Fibroblast of skin of scalp (primary cell): ENCODE measurements around the gene GADD45A.
"Not testable (repeated sequence)": the region's sequence is repeated elsewhere in the genome, so short reads cannot be mapped to it uniquely, and the experiment has no call there.

Experiments used
- DNase-seq: peaks from one replicate; pipeline ENCODE4 v3.0.0-alpha.2; 2013

Gene GADD45A

DNA sequence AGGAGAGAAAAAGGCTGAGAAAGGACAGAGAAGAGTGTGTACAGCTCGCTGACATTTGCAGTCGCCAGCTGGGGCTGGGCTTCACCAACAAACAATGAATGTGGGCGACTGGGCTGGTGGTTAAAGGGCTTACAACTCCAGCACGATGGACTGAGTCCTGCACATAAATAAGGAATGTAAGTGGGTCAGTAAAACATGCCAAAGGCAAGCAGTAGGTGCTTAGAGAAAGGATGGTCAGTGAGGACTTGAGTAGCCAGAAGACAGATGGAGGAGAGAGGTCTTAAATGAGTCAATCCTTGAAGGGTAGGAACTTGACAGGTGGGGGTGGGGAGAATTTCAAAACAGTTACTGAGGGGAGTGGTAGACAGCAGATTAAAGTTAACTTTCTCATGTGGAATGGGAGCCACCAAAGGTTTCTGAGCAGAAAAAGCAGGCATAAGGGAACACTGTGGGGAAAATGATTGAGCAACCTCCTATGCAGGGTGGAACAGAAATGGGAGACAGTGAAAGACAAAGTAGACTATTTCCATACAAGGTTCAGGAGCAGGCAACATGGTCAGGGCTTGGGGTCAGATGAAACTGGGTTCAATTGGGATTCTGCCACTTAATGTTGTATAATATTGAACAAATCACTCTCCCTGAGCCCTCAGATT is 37.4 kb downstream of the GADD45A start:
- no peak for DNase-seq

DNA sequence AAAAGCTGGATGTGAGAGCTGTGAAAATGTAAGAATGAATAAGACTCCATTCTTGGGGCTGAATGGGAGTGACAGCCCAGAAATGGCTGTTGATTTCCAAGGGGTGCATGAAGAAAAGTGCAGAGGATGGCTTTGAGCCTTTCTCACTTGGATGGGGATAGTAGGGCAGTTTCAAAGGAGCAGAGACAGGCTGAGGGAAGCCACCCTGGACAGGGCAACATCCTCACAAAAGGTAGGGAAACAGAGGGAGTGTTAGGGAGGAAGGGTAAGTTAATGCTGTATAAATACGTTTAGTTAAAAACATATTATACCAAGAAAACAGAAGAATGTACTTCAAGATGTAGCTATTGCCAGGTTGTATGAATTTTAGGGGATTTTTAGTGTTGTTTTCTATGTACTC is 38.1 kb downstream of the GADD45A start:
- no peak for DNase-seq

DNA sequence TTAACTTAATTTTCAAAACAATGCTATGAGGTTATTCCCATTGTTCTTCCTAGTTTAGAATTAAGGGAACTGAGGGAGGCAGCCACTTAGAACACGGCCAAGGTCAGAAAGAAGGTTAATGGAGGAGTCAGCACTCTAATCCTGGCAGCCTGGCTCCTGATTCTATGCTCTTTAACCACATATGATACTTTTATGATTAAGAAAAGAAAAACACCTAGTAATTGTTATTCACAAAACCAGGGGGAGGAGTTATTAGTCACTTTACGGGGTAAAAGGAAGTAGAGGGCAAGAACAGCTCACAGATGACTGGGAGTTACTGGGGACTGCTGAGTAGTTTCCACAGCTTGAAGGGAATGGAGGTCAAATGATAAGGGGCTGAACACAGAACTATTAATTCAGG is 38.6 kb downstream of the GADD45A start:
- DNase-seq, result peak; percentile 34

DNA sequence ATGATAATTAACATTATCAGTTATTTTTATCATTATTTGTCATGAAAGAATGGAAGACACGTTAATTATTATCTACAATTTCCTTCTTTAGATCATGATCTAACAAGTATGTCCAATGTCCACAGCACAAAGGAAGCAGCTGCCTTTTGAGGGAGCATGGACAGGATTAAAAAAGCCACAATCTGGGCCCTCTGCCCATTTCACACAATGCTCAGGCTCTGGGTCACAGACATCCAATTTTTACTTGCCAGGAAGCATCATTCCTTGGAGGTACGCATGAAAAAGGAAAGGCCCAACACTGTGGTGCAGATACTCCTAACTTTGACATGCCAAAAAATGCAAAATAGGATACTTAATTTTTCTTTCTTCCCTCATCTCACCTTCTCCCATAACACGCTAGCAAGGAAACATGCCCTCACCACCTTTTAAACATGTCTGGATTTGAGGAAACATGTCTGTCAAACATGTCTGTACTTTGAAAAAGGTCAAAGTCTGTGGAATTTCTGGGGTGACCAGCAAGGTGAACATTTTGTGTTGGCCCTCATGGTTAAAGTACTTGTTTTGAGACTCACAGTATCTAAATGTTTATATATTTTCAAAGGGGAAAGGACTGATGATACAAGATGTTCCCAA is 40.0 kb downstream of the GADD45A start:
- DNase-seq, result peak; percentile 88

DNA sequence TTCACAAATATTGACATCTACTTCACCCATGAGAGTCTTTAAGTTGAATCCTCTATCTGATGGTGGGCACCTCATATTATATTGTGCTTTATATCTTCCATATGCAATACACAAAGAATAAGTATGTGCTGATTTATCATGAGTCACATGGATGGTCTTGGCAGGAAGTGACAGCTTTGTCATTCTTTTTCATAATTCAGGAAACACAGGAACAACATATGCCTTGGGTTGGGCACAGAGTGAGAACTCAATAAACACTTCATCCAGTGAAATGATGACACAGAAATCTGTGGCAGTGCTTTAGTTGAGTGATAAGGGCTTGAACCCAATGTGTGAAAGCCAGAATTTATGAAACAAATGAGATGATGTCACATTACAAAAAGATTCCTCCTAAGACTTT is 41.2 kb downstream of the GADD45A start:
- DNase-seq, result peak; percentile 65

DNA sequence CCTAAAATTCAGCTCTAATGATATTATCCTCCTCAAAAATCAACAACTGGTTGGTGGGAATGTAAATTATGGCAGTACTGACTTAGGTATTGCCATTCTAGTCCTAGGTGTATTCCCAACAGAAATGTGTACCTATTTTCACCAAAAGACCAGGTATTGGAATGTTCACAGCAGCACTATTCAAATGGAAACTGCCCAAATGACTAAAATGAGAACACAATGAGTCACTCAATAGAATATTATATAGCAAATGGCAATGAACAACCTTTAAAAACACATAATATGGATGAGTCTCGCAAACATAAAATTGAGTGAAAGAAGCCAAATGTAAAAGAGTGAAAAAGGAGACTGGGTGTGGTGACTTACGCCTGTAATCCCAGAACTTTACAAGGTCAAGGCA is 44.9 kb downstream of the GADD45A start:
- no peak for DNase-seq

DNA sequence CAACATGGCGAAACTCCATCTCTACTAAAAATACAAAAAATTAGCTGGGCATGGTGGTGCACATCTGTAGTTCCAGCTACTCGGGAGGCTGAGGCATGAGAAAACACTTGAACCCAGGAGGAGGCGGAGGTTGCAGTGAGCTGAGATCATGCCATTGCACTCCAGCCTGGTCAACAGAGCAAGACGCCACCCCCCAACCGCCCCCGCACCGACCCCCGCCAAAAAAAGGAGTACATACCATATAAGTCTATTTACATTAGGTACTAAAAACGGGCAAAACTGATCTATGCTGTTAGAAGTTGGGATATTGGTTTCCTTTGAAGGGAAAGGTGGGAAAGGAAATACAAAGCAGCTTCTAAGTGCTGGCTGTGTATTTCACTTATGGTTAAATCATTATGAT is 45.3 kb downstream of the GADD45A start:
- not testable (repeated sequence) for DNase-seq

DNA sequence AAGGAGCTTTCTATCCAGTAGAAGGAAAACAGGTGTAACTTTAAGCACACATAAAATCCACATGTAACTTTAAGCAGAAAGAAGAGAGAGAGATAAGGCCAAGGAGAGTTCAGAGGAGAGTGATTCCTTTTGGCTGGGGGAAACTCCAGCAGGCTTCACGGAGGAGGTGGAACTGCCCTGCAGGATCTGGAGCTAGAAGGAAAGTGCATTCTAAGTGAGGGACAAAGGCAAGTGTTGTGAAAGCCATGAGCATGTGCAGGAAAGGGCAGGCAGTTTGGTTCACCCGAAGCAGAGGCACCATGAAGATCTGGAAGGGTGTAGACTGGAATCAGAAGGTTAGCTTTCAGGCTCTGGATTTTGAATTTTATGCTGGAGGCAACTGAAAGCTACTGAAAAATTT is 46.3 kb downstream of the GADD45A start:
- no peak for DNase-seq

DNA sequence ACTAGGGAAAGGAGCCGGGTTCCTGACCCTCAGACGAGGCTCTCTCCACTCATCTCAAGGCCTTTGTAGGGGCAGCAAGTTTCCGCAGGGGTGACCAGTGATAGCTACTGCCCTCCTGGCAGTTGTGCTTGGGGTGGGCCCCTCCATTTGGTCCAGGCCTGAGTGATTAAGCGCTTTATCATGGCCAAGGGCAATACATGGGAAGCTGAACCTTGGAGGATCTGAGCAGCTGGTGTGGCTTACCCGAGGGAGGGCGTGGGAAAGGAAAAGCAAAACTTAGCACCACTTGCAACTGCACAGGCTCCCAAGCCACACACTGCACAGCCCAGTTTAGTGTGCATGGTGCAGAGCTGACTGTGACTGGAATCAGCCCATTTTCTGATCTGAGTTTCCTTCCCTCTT is 47.8 kb downstream of the GADD45A start:
- DNase-seq, result peak; percentile 47

DNA sequence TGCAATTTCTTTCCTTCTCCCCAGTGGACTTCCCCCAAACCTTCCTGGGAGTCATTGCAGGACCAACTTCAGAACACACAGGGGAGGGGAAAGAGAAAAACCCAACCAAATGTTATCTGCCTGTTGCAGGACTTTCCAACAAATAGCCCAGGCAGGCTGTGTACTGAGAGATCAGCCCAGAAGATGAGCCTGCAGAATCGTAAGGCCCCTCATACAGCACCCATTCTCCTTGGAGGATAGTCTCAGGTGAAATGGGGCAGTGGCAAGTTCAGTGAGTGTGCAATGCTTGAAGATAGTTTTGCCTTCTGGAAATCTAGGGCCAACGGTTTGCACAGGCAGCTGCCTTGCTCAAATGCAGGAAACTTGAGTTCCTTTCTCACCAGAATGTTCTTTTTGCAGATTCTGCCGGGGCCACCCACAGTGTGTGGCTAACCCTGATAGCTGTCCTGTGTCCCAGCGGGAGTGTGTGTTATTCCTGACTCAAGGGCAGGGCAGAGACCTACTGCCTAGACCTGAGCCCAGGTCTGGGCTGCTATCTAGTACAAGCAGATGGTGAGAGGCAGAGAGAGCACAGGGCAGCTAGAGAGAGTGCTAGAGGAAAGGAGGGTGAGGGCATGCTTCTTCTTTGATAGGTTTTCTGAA is 48.8 kb downstream of the GADD45A start:
- DNase-seq, result no peak

DNA sequence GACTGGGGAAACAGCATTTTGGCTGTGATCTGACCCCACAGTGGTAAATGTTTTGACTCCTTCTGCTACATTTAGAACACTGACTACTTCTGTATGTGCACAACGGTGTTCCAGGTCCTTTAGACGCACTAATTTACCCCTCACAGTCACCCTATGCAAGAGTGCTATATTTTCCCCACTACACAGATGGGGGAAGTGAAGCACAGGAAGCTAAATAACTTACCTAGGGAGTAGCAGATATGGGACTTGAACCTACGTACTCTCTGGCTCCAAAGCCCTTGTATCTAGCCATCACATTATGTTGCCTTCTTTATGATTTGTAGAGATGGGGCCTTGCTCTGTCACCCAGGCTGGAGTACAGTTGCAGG is 49.3 kb downstream of the GADD45A start:
- no peak for DNase-seq

DNA sequence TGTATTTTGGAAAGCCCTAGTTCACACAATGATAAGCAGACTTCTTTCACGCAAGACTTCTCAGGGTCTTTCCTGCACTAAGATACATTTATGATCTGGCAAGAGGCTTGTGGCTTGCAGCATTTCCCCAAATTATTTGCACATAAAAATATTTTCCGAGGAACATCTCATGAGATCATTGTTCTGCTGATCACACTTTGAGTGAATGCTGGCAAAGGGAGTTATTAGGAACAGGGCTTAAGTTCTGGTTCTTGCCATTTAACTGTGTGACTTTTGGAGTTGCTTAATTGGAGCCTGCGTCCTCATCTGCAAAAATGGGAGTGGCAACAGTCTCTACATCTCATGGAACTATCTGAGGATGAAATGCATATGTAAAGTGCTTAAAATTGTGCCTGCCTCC is 50.2 kb downstream of the GADD45A start:
- DNase-seq, result no peak

DNA sequence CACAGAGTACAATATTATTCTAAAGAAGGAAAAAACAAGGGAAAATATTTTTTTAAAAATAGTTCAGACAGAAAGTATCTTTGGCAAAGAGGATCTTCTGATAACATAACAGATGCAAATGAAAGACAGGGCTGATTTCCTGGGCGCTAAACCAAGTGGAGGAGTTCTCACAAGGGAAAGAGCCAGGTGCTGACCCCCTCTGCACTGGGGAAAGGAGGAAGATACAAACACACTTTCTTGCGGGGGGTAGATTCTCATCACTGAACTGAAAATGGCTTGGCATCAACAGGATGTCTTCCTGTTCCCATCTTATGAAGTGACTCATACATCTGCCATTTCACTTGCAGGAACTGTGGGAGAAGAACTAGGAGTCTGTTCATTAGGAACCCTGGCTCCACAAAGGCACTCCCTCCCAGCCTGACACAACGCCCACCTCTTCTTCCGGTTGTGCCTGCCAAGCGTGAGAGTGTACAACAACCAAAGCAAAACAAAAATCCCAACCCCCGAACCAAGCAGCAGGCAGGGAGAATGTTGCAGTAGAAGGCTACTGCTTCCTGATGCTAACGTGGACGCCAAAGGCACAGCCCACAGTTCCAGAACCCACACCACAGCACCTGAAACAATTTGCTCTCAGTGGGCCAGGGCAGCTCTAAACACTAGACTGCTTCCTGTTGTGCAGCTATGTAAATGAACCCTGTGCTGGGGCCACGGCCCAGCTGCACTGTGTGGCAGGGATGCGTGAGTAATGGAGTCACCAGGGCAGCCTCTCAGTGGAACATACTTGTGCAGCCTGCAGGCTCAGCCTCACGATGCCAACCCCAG is 51.0 kb downstream of the GADD45A start:
- peak; percentile 92 for DNase-seq

DNA sequence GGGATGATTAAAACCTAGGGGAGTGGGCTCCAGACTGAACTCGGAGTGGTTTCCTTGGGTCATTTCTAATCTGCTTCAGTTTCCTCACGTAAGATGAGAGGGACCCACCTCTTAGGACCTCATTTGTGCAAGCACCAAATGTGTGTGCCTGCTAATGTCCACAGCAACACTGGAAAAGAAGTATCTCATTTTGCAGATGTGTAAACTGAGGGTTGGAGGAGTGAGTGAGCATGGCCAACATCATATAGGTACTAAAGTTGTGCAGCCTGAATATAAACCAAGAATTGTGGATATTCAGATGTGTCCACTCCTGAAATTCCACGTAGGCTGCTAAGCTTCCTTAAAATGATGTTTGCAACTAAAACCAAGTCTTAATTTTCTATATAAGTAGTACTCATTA is 51.7 kb downstream of the GADD45A start:
- DNase-seq, result no peak

DNA sequence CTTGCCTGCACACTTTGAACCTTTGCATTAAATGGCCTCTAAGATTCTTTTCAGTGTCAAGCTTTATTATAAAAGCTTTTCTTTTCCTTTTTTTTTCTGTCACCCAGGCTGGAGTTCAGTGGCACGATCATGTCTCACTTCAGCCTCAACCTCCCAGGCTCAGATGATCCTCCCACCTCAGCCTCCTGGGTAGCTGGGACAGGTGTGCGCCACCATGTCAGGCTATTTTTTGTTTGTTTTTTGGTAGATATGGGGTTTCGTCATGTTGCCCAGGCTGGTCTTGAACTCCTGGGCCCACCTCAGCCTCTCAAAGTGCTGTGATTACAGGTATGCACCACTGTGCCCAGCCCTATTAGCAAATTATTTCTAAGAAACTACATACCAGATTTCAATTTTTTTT is 52.9 kb downstream of the GADD45A start:
- DNase-seq, result no peak
